ENCODE results near the gene GORASP2.

DNA sequence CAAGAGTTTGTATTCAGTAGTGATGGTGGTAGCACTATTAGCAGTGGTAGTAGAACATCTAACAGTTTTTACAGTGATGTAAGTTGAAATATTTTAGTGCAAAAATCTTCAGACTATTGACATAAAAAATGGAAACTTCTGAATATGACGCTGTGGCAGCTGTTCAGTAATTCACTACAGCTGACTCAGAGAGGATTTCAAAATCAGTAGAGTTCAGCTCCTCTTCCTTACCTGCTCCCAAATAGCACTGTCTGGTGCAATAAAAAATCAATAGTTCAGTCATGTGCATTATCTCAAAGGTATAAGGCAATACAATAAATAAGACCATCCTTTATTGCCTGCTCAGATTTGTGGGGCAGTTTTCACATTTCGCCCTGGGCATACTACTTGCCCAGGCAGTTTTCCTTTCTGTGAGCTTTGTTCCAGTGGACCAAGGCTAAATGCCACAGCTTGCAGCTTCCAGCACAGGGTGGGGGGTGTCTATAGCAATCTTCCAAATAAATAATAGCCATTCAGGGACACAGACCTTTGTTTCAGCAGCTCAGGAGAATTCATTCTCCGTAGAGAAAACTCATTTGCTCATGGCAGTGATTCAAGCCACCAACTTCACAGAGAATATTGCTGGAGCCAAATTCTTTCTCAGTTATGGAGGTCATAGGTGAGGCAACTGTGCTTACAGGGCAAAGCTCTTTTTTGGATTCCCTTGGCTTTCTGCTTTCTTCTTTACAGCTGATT is 33.9 kb upstream of the GORASP2 start:
- no peak for TF ChIP-seq FOXJ3 (CRISPR knock-in tag; IDR thresholded peaks at IDR 0.05; ENCODE audit: borderline replicate concordance)
- no peak for TF ChIP-seq SMAD4 (CRISPR knock-in tag; IDR thresholded peaks at IDR 0.05)
- TF ChIP-seq, protein P1, sequence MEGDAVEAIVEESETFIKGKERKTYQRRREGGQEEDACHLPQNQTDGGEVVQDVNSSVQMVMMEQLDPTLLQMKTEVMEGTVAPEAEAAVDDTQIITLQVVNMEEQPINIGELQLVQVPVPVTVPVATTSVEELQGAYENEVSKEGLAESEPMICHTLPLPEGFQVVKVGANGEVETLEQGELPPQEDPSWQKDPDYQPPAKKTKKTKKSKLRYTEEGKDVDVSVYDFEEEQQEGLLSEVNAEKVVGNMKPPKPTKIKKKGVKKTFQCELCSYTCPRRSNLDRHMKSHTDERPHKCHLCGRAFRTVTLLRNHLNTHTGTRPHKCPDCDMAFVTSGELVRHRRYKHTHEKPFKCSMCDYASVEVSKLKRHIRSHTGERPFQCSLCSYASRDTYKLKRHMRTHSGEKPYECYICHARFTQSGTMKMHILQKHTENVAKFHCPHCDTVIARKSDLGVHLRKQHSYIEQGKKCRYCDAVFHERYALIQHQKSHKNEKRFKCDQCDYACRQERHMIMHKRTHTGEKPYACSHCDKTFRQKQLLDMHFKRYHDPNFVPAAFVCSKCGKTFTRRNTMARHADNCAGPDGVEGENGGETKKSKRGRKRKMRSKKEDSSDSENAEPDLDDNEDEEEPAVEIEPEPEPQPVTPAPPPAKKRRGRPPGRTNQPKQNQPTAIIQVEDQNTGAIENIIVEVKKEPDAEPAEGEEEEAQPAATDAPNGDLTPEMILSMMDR (IDR thresholded peaks at IDR 0.05) = no peak
- no peak for TF ChIP-seq TEAD1 (CRISPR knock-in tag; IDR thresholded peaks at IDR 0.05)
- TF ChIP-seq NFYB (CRISPR knock-in tag; conservative IDR thresholded peaks at IDR 0.05; ENCODE audit: low read depth) = no peak
- TF ChIP-seq, protein P2, sequence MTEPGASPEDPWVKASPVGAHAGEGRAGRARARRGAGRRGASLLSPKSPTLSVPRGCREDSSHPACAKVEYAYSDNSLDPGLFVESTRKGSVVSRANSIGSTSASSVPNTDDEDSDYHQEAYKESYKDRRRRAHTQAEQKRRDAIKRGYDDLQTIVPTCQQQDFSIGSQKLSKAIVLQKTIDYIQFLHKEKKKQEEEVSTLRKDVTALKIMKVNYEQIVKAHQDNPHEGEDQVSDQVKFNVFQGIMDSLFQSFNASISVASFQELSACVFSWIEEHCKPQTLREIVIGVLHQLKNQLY (CRISPR knock-in tag; IDR thresholded peaks at IDR 0.05) = no peak
- no peak for TF ChIP-seq ATF3 (CRISPR knock-in tag; conservative IDR thresholded peaks at IDR 0.05)

Measured in WTC11 (cell line).